ENCODE measurements around the gene AQP12A. TPM values are rescaled to one million over a fixed set of nuclear protein-coding genes. Genes with fewer than 3 reads are reported as not detected.

The AQP12A gene
- total and polyA plus RNA-seq, 11 donors = not detected

DNA sequence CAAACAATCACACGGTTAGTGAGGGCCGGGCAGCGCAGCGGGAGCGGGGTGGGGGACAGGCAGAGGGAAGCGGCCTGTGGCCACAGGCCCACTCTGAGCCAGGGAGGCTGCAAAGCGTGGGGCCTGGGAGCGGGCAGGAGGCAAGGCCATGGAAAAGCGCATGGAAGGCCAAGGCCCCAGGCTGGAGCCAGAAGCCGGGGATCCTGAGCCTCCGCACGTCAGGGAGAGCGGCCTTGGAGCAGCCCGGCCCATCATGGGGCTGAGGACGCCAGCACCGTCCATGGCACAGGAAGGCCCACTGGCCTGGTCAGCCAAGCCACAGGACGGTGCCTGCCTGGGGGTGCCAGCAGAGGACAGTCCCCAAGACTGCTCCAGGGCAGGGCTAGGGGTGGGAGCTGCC, 43.1 kb downstream of the AQP12A start:
- DNase-seq (no peak), ATAC-seq (no peak)
- no peaks in the 10 kb centered on the region for H3K4me1 ChIP-seq
- H3K36me3 ChIP-seq = no peaks in the 10 kb centered on the region
- TF ChIP-seq, protein P1, sequence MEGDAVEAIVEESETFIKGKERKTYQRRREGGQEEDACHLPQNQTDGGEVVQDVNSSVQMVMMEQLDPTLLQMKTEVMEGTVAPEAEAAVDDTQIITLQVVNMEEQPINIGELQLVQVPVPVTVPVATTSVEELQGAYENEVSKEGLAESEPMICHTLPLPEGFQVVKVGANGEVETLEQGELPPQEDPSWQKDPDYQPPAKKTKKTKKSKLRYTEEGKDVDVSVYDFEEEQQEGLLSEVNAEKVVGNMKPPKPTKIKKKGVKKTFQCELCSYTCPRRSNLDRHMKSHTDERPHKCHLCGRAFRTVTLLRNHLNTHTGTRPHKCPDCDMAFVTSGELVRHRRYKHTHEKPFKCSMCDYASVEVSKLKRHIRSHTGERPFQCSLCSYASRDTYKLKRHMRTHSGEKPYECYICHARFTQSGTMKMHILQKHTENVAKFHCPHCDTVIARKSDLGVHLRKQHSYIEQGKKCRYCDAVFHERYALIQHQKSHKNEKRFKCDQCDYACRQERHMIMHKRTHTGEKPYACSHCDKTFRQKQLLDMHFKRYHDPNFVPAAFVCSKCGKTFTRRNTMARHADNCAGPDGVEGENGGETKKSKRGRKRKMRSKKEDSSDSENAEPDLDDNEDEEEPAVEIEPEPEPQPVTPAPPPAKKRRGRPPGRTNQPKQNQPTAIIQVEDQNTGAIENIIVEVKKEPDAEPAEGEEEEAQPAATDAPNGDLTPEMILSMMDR (IDR thresholded peaks at IDR 0.05) = no peak
- no peak for TF ChIP-seq POLR2A (IDR thresholded peaks at IDR 0.05)
- intact Hi-C loops (cut with DNase I) = no loop called here
- no peak overlapping the region for H3K27ac ChIP-seq
- no peak overlapping the region for H3K4me3 ChIP-seq
- peaks cover 0 to 21% (median 0%) of the 10 kb centered on the region in 9 donors for H3K27me3 ChIP-seq
- WGBS, 4 donors = 94 to 95% (median 95%) methylated on average over 9 to 17 of the region's 17 CpGs
- no peaks in the 10 kb centered on the region for H3K9me3 ChIP-seq

DNA sequence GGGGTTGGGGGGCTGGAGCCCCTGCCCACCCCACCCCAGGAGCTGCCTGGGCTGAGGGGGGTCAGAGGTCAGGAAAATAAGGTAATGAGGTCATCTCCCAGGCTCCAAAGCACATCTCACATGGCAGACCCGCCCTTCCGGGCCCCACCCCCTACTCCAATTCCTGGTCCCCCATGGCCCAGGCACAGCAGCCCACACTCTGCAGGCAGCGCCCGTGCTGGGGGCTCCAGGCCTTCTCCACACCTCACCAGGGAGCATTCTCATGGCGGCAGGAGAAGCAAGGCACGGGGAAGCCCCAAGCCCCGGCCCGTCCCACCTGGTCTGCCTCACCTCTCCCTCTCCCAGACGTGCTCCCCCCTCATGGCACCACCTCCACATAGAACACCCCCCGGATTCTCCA, 43.8 kb downstream of the AQP12A start:
- TF ChIP-seq POLR2A (IDR thresholded peaks at IDR 0.05) = no peak
- TF ChIP-seq, protein P1 (IDR thresholded peaks at IDR 0.05) = no peak
- H3K4me1 ChIP-seq = no peaks in the 10 kb centered on the region
- DNase-seq (no peak), ATAC-seq (no peak)
- H3K27ac ChIP-seq = no peak overlapping the region
- intact Hi-C loops (cut with DNase I) = no loop called here
- H3K4me3 ChIP-seq = no peak overlapping the region
- H3K36me3 ChIP-seq = no peaks in the 10 kb centered on the region
- WGBS, 4 donors = 79 to 91% (median 89%) methylated on average over 7 to 10 of the region's 10 CpGs
- H3K9me3 ChIP-seq = no peaks in the 10 kb centered on the region
- peaks cover 0 to 15% (median 0%) of the 10 kb centered on the region in 9 donors for H3K27me3 ChIP-seq

DNA sequence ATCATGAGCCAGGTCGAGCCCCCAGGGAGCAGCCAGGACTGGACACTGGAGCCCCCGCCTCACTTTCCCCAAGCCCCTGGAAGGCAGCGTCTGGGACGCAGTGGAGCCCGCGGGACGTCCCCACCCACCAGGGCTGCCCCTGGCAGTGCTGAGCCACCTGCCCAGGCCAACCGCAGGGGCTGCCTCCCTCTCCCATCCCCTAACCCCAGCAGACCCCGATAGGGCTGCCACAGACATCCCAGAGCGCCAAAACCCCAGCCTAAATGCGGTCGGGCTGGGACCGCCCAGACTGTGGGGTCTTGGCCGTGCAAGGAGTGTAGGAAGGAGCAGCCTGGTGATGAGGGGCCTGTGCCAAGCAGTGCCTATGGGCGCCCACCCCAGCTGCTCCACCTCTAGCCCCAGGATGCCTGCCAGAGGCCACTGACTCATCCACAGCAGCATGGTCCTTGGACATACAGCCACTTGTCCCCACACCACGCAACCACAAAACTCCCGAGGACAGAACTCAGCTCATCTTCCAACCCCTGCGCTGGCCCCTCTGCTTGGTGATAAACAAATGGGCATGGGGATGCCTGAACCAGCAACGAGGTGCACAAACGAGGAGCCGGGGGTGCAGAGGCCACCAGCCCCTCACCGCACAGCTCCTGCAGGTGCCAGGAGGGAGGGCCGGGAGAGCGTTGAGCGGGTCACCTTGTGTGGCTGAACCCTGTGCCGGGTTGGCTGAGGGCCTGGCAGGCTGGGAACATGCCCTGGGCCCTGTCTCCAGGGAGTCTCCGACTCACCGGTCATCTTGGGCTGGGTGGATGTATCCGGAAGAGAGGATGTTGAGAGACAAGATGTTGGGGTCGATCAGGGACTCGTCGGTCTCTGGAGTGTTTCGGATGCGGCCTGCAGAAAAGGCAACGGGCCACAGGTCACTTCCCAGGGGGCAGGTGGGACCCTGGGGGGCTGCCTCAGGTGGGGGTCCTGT, 44.9 kb downstream of the AQP12A start:
- peaks cover 0 to 6% (median 0%) of the 10 kb centered on the region in 9 donors for H3K27me3 ChIP-seq
- H3K36me3 ChIP-seq = no peaks in the 10 kb centered on the region
- no peak overlapping the region for H3K27ac ChIP-seq
- H3K9me3 ChIP-seq = no peaks in the 10 kb centered on the region
- 83 to 86% (median 85%) methylated on average over 28 to 35 of the region's 35 CpGs for WGBS, 4 donors
- TF ChIP-seq, protein P1 (IDR thresholded peaks at IDR 0.05) = no peak
- no peak for TF ChIP-seq POLR2A (IDR thresholded peaks at IDR 0.05)
- ATAC-seq (no peak), DNase-seq (no peak)
- intact Hi-C loops (cut with DNase I) = no loop called here
- no peak overlapping the region for H3K4me3 ChIP-seq
- no peaks in the 10 kb centered on the region for H3K4me1 ChIP-seq

DNA sequence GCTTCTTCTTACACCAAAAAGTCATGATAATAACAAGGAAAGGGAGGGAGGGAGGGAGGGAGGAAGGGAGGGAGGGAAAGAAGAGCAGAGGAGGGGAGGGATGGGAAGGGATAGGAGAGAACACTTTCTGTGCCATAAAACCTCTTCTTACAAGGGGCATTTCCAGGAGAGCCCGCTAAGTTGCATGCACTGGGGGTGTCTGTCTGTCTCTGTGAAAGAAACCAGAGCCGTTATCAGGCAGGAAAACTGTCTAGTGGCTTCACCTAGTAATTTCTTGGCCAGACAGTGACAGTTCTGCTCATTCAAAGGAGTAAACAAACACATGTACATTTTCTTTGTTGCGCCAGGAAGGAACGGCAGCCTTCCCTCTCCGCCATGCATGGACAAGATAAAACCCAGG, 45.8 kb downstream of the AQP12A start:
- no peak overlapping the region for H3K27ac ChIP-seq
- TF ChIP-seq, protein P1 (IDR thresholded peaks at IDR 0.05) = no peak
- no peak for TF ChIP-seq POLR2A (IDR thresholded peaks at IDR 0.05)
- DNase-seq = no peak
- H3K4me3 ChIP-seq = no peak overlapping the region
- no peak for ATAC-seq
- H3K9me3 ChIP-seq = no peaks in the 10 kb centered on the region
- no peaks in the 10 kb centered on the region for H3K4me1 ChIP-seq
- H3K36me3 ChIP-seq = no peaks in the 10 kb centered on the region
- WGBS, 4 donors = 53 to 71% (median 58%) methylated on average over 5 of the region's 5 CpGs
- H3K27me3 ChIP-seq = peaks cover 0 to 6% (median 0%) of the 10 kb centered on the region in 9 donors
- intact Hi-C loops (cut with DNase I) = no loop called here

All from heart left ventricle (tissue), 16 donors.